HepG2 (cell line): Measurements from ENCODE around the gene FRS2. TPM values are rescaled to one million over a fixed set of nuclear protein-coding genes. Genes with fewer than 3 reads are reported as not detected.

ENCODE experiments used
- ARNTL ChIP-seq: sonication (generic); formaldehyde crosslinking; IDR thresholded peaks from 2 replicates; pipeline ENCODE4 v1.4.0; 2020; ENCODE audit warnings: mild to moderate bottlenecking, missing genetic modification reagents
- HCFC1 ChIP-seq: fragments of 150-350 bp; IDR thresholded peaks from 2 replicates; pipeline ENCODE4 v1.6.1; 2014; ENCODE audit warnings: low read depth, low read length
- HOMEZ ChIP-seq: IDR thresholded peaks from 2 replicates; pipeline ENCODE4 v1.6.1; 2016; ENCODE audit warnings: low read depth
- MXD3 ChIP-seq: IDR thresholded peaks from 2 replicates; pipeline ENCODE4 v1.6.1; 2016; ENCODE audit warnings: mild to moderate bottlenecking, missing biosample characterization, missing genetic modification reagents
- MXI1 ChIP-seq: IDR thresholded peaks from 3 replicates; pipeline ENCODE4 v1.6.1; 2012; ENCODE audit warnings: low read depth, low read length, inconsistent platforms, borderline replicate concordance
- NR1H2 ChIP-seq: sonication (generic); formaldehyde crosslinking; IDR thresholded peaks from 2 replicates; pipeline ENCODE4 v1.8.1; 2022; ENCODE audit warnings: low read depth, missing genetic modification reagents, borderline replicate concordance
- POLR2AphosphoS2 ChIP-seq: IDR thresholded peaks from 2 replicates; pipeline ENCODE4 v1.6.1; 2011; ENCODE audit warnings: low read depth, low read length, improper control_type of control experiment
- SALL1 ChIP-seq: sonication (generic); formaldehyde crosslinking; IDR thresholded peaks from 2 replicates; pipeline ENCODE4 v1.8.0; 2022; ENCODE audit warnings: mild to moderate bottlenecking, missing genetic modification reagents
- STAG1 ChIP-seq: sonication (generic); formaldehyde crosslinking; IDR thresholded peaks from 2 replicates; pipeline ENCODE4 v1.4.0; 2020; ENCODE audit warnings: missing genetic modification reagents
- TEAD3 ChIP-seq: optimal IDR thresholded peaks from 2 replicates; pipeline ENCODE3; 2016; ENCODE audit warnings: borderline replicate concordance
- TFDP2 ChIP-seq: sonication (generic); formaldehyde crosslinking; IDR thresholded peaks from 2 replicates; pipeline ENCODE4 v1.4.0; 2020; ENCODE audit warnings: missing genetic modification reagents
- THAP7 ChIP-seq: sonication (generic); formaldehyde crosslinking; IDR thresholded peaks from 2 replicates; pipeline ENCODE4 v1.8.1; 2023; ENCODE audit warnings: mild to moderate bottlenecking, missing genetic modification reagents
- ZHX1 ChIP-seq: sonication (generic); formaldehyde crosslinking; IDR thresholded peaks from 2 replicates; pipeline ENCODE4 v1.8.1; 2022; ENCODE audit warnings: low read depth, mild to moderate bottlenecking, missing genetic modification reagents
- ZNF24 ChIP-seq: fragments of 450-650 bp; IDR thresholded peaks from 2 replicates; pipeline ENCODE4 v1.6.1; 2017; ENCODE audit warnings: antibody characterized with exemption, mild to moderate bottlenecking
- ZNF251 ChIP-seq: sonication (generic); formaldehyde crosslinking; IDR thresholded peaks from 2 replicates; pipeline ENCODE4 v1.9.0; 2021; ENCODE audit warnings: mild to moderate bottlenecking, missing genetic modification reagents
- ZNF33A ChIP-seq: sonication (generic); formaldehyde crosslinking; IDR thresholded peaks from 2 replicates; pipeline ENCODE4 v1.5.1; 2020; ENCODE audit warnings: missing genetic modification reagents, mild to moderate bottlenecking, moderate library complexity, borderline replicate concordance
- ZNF572 ChIP-seq: sonication (generic); formaldehyde crosslinking; IDR thresholded peaks from 2 replicates; pipeline ENCODE4 v1.5.1; 2020; ENCODE audit warnings: mild to moderate bottlenecking, missing genetic modification reagents
- ZSCAN30 ChIP-seq: sonication (generic); formaldehyde crosslinking; IDR thresholded peaks from 2 replicates; pipeline ENCODE4 v1.5.0; 2020; ENCODE audit warnings: mild to moderate bottlenecking, missing genetic modification reagents
- ZZZ3 ChIP-seq: sonication (generic); formaldehyde crosslinking; IDR thresholded peaks from 2 replicates; pipeline ENCODE4 v1.4.0; 2020; ENCODE audit warnings: missing genetic modification reagents, mild to moderate bottlenecking, borderline replicate concordance
- polyA plus RNA-seq, 8 experiments: library from polyadenylated mRNA; depleted of rRNA in 3 of 8; stranded (reverse) in 7 of 8; unstranded in 1 of 8; fragments of >200 nt; fragmentation: Illumina TruSeq in 4 of 8; extraction: Trizol in 4 of 8; gene quantifications; 2 replicates each; pipeline versions ENCODE4 v1.2.1 to v1.2.3, GENCODE V29; 2011 to 2016; ENCODE audit warnings: low read depth in 4 of 8, missing spikeins in 1 of 8, mixed read lengths in 1 of 8; ENCODE audit not compliant: insufficient read depth in 1 of 8
- total RNA-seq, 5 experiments: library from RNA; depleted of rRNA; stranded (reverse); fragments of >200 nt; fragmentation: Illumina TruSeq; extraction: Trizol; gene quantifications; 2 replicates each; pipeline ENCODE4 v1.2.3, GENCODE V29; 2016; ENCODE audit warnings: low read depth in 1 of 5
- TF ChIP-seq, protein P1 (sequence below): sonication (generic); formaldehyde crosslinking; IDR thresholded peaks from 2 replicates; pipeline ENCODE4 v1.9.0; 2021; ENCODE audit warnings: missing genetic modification reagents, borderline replicate concordance

The FRS2 gene
- total and polyA plus RNA-seq, 2 of the 13 experiments (the other 11 are each of a cell fraction or from before 2014, with no cell fraction given): 8.3 to 16.8 TPM

DNA sequence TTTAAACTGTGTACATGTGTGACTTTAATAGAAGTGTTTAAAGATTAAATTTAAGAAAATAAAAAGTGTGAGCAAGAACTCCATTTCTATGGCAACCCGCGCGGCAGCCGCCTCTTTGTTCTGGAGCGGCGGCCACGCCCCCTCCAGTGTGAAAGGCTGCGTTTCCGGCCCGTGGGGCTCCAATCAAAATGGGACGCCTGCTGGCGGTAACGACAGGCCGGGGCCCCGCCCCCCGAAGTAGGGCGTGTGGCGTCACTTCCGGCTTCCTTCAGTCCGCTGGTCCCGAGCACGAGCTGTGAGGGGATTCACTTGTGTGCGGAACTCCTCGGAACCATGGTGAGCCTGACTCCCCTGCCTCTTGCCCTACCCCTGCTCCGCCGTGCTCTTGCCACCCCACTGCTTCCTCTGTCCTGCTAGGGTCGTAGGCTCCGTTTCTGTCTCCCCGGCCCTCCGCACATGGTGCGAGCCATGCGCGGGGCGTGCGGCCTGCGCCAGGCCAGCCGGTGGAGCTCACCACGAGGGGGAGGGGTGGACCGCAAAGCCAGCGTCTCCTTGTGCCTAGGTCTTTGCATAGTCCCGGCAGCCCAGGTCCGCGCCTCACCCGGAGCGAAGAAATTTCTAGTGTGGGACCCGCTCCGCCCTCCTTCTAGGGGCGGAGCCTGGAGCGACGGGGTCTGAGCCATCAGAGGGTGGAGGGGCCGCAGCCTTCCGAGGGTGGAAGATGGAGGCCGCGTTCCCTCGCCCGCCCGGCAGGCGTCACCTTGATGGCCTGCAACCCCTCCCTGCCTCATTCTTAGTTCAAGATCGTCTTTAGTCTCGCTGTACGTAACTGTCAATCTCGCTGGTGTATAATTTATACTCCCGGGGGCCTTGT is 115.2 kb downstream of the FRS2 start, which contains the start of gene CCT2 (continued):
- TF ChIP-seq SALL1 (CRISPR knock-in tag): peak; percentile 93
- TF ChIP-seq, protein P1, sequence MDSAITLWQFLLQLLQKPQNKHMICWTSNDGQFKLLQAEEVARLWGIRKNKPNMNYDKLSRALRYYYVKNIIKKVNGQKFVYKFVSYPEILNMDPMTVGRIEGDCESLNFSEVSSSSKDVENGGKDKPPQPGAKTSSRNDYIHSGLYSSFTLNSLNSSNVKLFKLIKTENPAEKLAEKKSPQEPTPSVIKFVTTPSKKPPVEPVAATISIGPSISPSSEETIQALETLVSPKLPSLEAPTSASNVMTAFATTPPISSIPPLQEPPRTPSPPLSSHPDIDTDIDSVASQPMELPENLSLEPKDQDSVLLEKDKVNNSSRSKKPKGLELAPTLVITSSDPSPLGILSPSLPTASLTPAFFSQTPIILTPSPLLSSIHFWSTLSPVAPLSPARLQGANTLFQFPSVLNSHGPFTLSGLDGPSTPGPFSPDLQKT (CRISPR knock-in tag): no peak
- TF ChIP-seq ZHX1 (CRISPR knock-in tag): peak; percentile 72; the same call in 1 of the 2 replicates
- peak; percentile 97 for TF ChIP-seq ZNF572
- TF ChIP-seq ZZZ3 (CRISPR knock-in tag): 0 out of 2 replicates have a peak, but pooled peaks have one; percentile 46
- 0 out of 2 replicates have a peak, but pooled peaks have one; percentile 7 for TF ChIP-seq HOMEZ (CRISPR knock-in tag)
- TF ChIP-seq MXI1: peak; percentile 91; the same call in 2 of the 3 replicates
- no peak for TF ChIP-seq POLR2AphosphoS2
- peak; percentile 82 for TF ChIP-seq TFDP2
- TF ChIP-seq HCFC1: no peak
- TF ChIP-seq STAG1 (CRISPR knock-in tag): no peak
- TF ChIP-seq ZNF251 (CRISPR knock-in tag): 0 out of 2 replicates have a peak, but pooled peaks have one; percentile 77
- 0 out of 2 replicates have a peak, but pooled peaks have one; percentile 27 for TF ChIP-seq ZNF24
- peak; percentile 44; the same call in 1 of the 2 replicates for TF ChIP-seq ARNTL (CRISPR knock-in tag)
- peak; percentile 89; the same call in 1 of the 2 replicates for TF ChIP-seq MXD3 (CRISPR knock-in tag)
- peak; percentile 97; the same call in 1 of the 2 replicates for TF ChIP-seq NR1H2 (CRISPR knock-in tag)
- no peak for TF ChIP-seq ZNF33A (CRISPR knock-in tag)
- no peak; the same call in 1 of the 2 replicates for TF ChIP-seq ZSCAN30
- TF ChIP-seq TEAD3 (CRISPR knock-in tag): peak; percentile 13
- 0 out of 2 replicates have a peak, but pooled peaks have one; percentile 67 for TF ChIP-seq THAP7 (CRISPR knock-in tag)
